ENCODE measurements around the gene SLC52A3. TPM values are rescaled to one million over a fixed set of nuclear protein-coding genes. Genes with fewer than 3 reads are reported as not detected.
A peak's percentile ranks its signal among the peaks of the same experiment; 100 is the strongest.

The SLC52A3 gene
- total and polyA plus RNA-seq, 8 donors: 0.67 to 2.9 (median 1.4) TPM

DNA sequence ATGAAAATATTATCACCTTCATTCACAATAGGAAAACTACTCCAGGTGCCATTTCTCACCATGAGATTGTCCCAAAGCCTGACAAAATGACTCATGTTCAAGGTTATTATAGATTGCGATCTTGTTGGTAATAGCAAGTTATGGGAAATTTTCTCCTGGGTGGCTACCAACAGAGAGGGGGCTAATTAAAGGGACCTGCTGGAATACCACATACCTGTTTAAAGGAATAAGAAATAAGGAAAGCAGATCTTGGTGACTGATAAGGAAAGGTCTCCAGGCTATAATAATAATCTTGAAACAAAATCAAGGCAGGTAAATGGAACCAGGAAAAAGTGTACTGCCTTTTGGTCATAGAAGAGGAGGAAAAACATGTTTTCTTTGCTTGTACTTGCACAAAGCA is 1.4 kb downstream of the SLC52A3 start:
- Histone ChIP-seq H3K27me3 (no peaks in the 10 kb centered on the region), H3K9me3 (no peaks in the 10 kb centered on the region), H3K27ac (no peak overlapping the region), H3K36me3 (no peaks in the 10 kb centered on the region), H3K4me3 (no peak overlapping the region), H3K4me1 (no peaks in the 10 kb centered on the region)
- FAIRE-seq (no peak), DNase-seq (no peak), ATAC-seq (no peak)
- TF ChIP-seq, protein P1, sequence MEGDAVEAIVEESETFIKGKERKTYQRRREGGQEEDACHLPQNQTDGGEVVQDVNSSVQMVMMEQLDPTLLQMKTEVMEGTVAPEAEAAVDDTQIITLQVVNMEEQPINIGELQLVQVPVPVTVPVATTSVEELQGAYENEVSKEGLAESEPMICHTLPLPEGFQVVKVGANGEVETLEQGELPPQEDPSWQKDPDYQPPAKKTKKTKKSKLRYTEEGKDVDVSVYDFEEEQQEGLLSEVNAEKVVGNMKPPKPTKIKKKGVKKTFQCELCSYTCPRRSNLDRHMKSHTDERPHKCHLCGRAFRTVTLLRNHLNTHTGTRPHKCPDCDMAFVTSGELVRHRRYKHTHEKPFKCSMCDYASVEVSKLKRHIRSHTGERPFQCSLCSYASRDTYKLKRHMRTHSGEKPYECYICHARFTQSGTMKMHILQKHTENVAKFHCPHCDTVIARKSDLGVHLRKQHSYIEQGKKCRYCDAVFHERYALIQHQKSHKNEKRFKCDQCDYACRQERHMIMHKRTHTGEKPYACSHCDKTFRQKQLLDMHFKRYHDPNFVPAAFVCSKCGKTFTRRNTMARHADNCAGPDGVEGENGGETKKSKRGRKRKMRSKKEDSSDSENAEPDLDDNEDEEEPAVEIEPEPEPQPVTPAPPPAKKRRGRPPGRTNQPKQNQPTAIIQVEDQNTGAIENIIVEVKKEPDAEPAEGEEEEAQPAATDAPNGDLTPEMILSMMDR (IDR thresholded peaks at IDR 0.05): no peak
- intact Hi-C loops (cut with DNase I): no loop called here
- 44 to 57% methylated on average over 1 of the region's 1 CpG for WGBS, 2 donors

DNA sequence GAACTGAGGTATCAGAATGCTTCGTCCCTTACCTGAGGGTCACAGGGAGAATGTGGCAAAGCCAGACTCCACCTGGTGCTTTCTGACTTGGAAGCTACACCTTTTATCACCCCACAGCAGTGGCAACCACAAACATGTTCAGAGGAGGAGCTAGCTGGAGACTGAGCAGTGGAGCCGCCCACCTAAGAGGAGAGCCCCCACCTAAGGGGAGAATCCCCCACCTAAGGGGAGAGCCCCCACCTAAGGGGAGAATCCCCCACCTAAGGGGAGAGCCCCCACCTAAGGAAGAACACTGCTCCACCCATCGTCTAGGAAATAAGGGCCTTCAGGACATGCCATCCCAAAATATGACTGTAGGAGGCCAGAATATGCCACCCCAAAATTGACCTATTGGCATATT is 4.0 kb downstream of the SLC52A3 start:
- FAIRE-seq (no peak), DNase-seq (no peak), ATAC-seq (no peak)
- intact Hi-C loops (cut with DNase I): no loop called here
- TF ChIP-seq, protein P1 (IDR thresholded peaks at IDR 0.05): no peak
- H3K9me3 ChIP-seq: no peaks in the 10 kb centered on the region
- WGBS, 2 donors: 55 to 58% methylated on average over 3 of the region's 3 CpGs
- H3K27me3 ChIP-seq: no peaks in the 10 kb centered on the region
- H3K27ac ChIP-seq: no peak overlapping the region
- H3K36me3 ChIP-seq: no peaks in the 10 kb centered on the region
- no peak overlapping the region for H3K4me3 ChIP-seq
- H3K4me1 ChIP-seq: no peaks in the 10 kb centered on the region

DNA sequence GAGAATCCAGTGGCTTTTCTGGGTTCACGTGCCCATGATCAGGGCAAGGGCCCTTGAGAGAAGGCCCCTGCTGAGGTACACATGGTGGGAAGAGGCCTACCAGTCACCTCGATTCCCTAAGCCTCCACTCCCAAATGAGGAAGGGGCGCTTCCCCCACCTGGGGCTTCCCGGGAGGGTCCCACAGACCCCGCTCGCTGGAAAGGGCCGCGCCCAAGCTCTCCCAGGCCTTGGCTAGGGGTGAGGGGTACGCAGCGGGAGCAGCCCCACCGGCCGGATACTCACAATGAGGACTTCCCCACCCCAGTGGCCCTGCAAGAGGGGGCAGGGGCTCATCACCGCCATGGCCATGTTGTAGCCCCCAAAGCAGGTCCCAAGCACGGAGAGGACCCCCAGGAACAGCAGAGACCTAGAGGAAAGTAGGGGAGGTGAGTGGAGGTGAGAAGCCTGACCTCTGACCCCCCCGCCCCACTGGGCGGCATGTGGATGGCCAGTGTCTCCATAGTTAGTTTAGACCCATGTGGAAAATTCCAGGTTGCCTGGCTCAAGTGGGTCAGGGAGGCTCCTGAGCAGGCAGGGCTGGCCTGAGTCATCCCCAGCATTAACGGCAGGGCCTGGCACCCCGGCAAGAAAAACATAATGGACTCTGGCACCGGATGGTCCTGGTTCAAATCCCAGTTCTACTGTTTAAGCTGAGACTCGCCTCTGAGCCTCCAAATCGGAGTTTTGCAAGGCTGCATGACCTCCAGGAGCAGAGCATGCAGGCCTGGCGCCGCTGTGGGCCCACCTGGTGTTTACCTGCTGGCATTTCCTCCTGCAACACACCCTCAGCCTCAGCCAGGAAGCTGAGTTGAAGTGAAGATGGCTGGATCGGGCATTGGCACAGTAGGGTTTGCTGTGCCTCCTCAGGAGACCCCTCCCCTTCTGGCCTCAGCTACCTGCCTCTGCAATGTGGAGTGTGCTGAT is 6.6 kb downstream of the SLC52A3 start:
- ATAC-seq: no peak
- Histone ChIP-seq H3K27me3 (no peaks in the 10 kb centered on the region), H3K4me3 (no peak overlapping the region), H3K36me3 (no peaks in the 10 kb centered on the region), H3K9me3 (no peaks in the 10 kb centered on the region), H3K27ac (no peak overlapping the region), H3K4me1 (no peaks in the 10 kb centered on the region)
- TF ChIP-seq, protein P1 (IDR thresholded peaks at IDR 0.05): no peak
- no peak for FAIRE-seq
- WGBS, 2 donors: 84 to 87% methylated on average over 24 of the region's 24 CpGs
- intact Hi-C loops (cut with DNase I): no loop called here
- DNase-seq: peak in 1 of 6 donors; percentile 63

DNA sequence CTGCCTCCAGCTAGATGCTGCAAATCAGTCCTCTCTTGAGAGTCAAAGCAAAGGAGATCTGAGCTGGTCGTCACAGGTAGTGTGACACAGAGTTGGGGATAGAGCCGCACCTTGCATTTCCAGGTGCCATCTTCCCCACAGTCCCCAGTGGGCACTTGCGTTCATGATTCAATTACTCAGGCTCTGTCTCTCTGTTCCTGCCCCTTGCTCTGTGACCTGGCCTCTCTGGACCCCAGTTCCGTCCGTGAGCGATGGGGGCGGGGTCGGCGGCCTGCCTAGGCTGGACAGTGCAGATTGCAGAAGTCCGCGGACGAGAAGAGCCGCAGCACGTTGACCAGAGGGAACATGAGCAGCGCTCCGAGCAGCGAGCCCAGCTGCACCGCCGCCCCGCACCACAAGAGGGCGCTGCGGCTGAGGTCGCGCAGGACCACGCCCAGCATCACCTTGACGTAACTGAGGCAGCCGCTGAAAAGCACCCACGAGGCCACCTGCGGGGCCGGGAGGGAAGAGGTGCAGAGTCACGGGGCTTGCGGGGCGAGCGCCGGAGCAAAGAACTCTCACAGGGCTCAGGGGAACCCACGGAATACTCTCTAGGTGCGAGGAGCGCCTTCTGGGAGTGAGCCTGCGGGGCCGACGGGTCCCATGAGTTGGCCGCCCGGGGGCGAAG is 7.4 kb downstream of the SLC52A3 start:
- no peak for FAIRE-seq
- peak in 4 of 6 donors; percentile 22 to 66 (median 49) for DNase-seq
- 39% methylated on average over 44 of the region's 44 CpGs for WGBS, 2 donors
- Histone ChIP-seq H3K36me3 (no peaks in the 10 kb centered on the region), H3K9me3 (no peaks in the 10 kb centered on the region), H3K27ac (no peak overlapping the region), H3K4me1 (no peaks in the 10 kb centered on the region), H3K4me3 (no peak overlapping the region), H3K27me3 (no peaks in the 10 kb centered on the region)
- TF ChIP-seq, protein P1 (IDR thresholded peaks at IDR 0.05): peak; percentile 40 to 77 (median 50)
- ATAC-seq: peak; percentile 55 to 87 (median 67)
- intact Hi-C loops (cut with DNase I): no loop called here
